ENCODE measurements around the gene CALML3.

DNA sequence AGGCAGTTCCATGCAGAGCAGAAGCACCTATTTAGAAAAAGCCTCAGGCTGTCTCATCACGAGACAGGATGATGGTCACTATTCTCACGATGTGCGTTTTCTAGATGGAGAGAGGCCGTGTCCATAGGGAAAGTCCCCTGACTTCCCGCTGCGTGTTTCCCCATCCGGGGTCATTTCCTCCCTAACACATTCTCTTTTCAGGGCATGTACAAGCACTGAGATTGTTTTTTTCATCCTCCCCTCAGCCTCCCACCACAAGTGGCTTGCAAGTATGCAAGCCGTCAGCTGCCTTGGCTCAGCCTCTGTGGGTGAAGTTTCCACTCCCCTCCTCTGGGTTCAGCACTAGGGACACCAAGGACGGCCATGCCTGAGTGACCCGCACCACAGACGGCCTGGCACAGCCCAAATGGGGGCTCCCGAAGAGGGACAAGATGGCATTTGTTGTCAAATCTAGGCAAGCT is 22.7 kb upstream of the CALML3 start:
- TF ChIP-seq POLR2A (IDR thresholded peaks at IDR 0.05), result no peak
- TF ChIP-seq, protein P1, sequence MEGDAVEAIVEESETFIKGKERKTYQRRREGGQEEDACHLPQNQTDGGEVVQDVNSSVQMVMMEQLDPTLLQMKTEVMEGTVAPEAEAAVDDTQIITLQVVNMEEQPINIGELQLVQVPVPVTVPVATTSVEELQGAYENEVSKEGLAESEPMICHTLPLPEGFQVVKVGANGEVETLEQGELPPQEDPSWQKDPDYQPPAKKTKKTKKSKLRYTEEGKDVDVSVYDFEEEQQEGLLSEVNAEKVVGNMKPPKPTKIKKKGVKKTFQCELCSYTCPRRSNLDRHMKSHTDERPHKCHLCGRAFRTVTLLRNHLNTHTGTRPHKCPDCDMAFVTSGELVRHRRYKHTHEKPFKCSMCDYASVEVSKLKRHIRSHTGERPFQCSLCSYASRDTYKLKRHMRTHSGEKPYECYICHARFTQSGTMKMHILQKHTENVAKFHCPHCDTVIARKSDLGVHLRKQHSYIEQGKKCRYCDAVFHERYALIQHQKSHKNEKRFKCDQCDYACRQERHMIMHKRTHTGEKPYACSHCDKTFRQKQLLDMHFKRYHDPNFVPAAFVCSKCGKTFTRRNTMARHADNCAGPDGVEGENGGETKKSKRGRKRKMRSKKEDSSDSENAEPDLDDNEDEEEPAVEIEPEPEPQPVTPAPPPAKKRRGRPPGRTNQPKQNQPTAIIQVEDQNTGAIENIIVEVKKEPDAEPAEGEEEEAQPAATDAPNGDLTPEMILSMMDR (IDR thresholded peaks at IDR 0.05 in 8 of 11, conservative IDR thresholded peaks at IDR 0.05 in 3 of 11), result no peak

Data from spleen (tissue), 7 donors.